Naive B cell (primary cell): ENCODE data around the gene IL17D. TPM values are rescaled to one million over a fixed set of nuclear protein-coding genes. Genes with fewer than 3 reads are reported as not detected.
"Not testable (repeated sequence)": the region's sequence is repeated elsewhere in the genome, so short reads cannot be mapped to it uniquely, and the experiment has no call there.

Experiments
- ATAC-seq, 2 donors: fragments of 150-1000 bp; cut with Tn5 transposase; 2 replicates each; pipeline ENCODE4 v1.10.0; 2021; ENCODE audit warnings: low read depth in 2 of 2, mild to moderate bottlenecking in 2 of 2, moderate library complexity in 2 of 2
- DNase-seq: peaks from one replicate; pipeline ENCODE4 v3.0.0; 2022
- H3K27ac Mint-ChIP-seq, 6 donors: one replicate each; pipeline ENCODE4 v1.8.0; 2020 to 2022; ENCODE audit warnings: mild to moderate bottlenecking in 6 of 6, mixed read lengths in 6 of 6, moderate library complexity in 5 of 6, inconsistent platforms in 2 of 6
- H3K27me3 Mint-ChIP-seq, 3 donors: one replicate each; pipeline ENCODE4 v1.8.0; 2021 to 2022; ENCODE audit warnings: mixed read lengths in 3 of 3, mild to moderate bottlenecking in 1 of 3
- H3K36me3 Mint-ChIP-seq, 2 donors: one replicate each; pipeline ENCODE4 v1.8.0; 2020 to 2022; ENCODE audit warnings: mixed read lengths in 2 of 2, inconsistent platforms in 1 of 2, mild to moderate bottlenecking in 1 of 2
- H3K4me1 Mint-ChIP-seq, 3 donors: one replicate each; pipeline ENCODE4 v1.8.0; 2020 to 2022; ENCODE audit warnings: mixed read lengths in 3 of 3, inconsistent platforms in 1 of 3, mild to moderate bottlenecking in 1 of 3, moderate library complexity in 1 of 3
- H3K4me3 Mint-ChIP-seq, 8 donors: one replicate each; pipeline ENCODE4 v1.8.0; 2020 to 2022; ENCODE audit warnings: mild to moderate bottlenecking in 8 of 8, mixed read lengths in 8 of 8, moderate library complexity in 8 of 8, inconsistent platforms in 2 of 8
- H3K9me3 Mint-ChIP-seq, 7 donors: one replicate each; pipeline ENCODE4 v1.8.0; 2020 to 2022; ENCODE audit warnings: mixed read lengths in 7 of 7, mild to moderate bottlenecking in 5 of 7, inconsistent platforms in 2 of 7, moderate library complexity in 1 of 7
- polyA plus RNA-seq, 6 donors: library from polyadenylated mRNA; unstranded; fragments of 300-500 nt; fragmentation: Illumina TruSeq; gene quantifications; one replicate each; pipeline ENCODE4 v1.2.3, GENCODE V29; 2021; ENCODE audit warnings: low read depth in 6 of 6

IL17D gene
- polyA plus RNA-seq, 6 donors from 2014 or later, result 0.22 to 0.35 TPM; not detected in 4

- DNase-seq, result no peak
- Mint-ChIP-seq H3K4me1 (no peaks in the 10 kb centered on the region), H3K9me3 (no peaks in the 10 kb centered on the region), H3K27me3 (no peaks in the 10 kb centered on the region), H3K4me3 (no peak overlapping the region), H3K27ac (no peak overlapping the region), H3K36me3 (peaks cover 6 to 8% of the 10 kb centered on the region in 2 donors)
- no peak for ATAC-seq
Observed at GRCh38 chr13:20680416-20681080, 23.0 kb upstream of the IL17D start.

- not testable (repeated sequence) for H3K4me3 Mint-ChIP-seq, H3K27ac Mint-ChIP-seq, H3K36me3 Mint-ChIP-seq, H3K9me3 Mint-ChIP-seq, H3K4me1 Mint-ChIP-seq, H3K27me3 Mint-ChIP-seq, ATAC-seq, DNase-seq
Observed at GRCh38 chr13:20681481-20681880, 22.0 kb upstream of the IL17D start.

GRCh38 chr13:20682061-20682460 is 21.4 kb upstream of the IL17D start:
- no peak overlapping the region for H3K27ac Mint-ChIP-seq
- peaks cover 6 to 8% of the 10 kb centered on the region in 2 donors for H3K36me3 Mint-ChIP-seq
- H3K4me1 Mint-ChIP-seq, result no peaks in the 10 kb centered on the region
- DNase-seq (no peak), ATAC-seq (no peak)
- no peak overlapping the region for H3K4me3 Mint-ChIP-seq
- H3K27me3 Mint-ChIP-seq, result no peaks in the 10 kb centered on the region
- H3K9me3 Mint-ChIP-seq, result no peaks in the 10 kb centered on the region

GRCh38 chr13:20684041-20684440 is 19.5 kb upstream of the IL17D start:
- H3K4me3 Mint-ChIP-seq, result no peak overlapping the region
- H3K4me1 Mint-ChIP-seq, result no peaks in the 10 kb centered on the region
- H3K36me3 Mint-ChIP-seq, result peaks cover 6 to 8% of the 10 kb centered on the region in 2 donors
- DNase-seq, result no peak
- no peaks in the 10 kb centered on the region for H3K27me3 Mint-ChIP-seq
- H3K27ac Mint-ChIP-seq, result no peak overlapping the region
- H3K9me3 Mint-ChIP-seq, result no peaks in the 10 kb centered on the region
- no peak for ATAC-seq

- no peaks in the 10 kb centered on the region for H3K27me3 Mint-ChIP-seq
- ATAC-seq (no peak), DNase-seq (no peak)
- H3K4me3 Mint-ChIP-seq, result no peak overlapping the region
- no peak overlapping the region for H3K27ac Mint-ChIP-seq
- H3K9me3 Mint-ChIP-seq, result no peaks in the 10 kb centered on the region
- H3K36me3 Mint-ChIP-seq, result peaks cover 8 to 10% of the 10 kb centered on the region in 2 donors
- H3K4me1 Mint-ChIP-seq, result no peaks in the 10 kb centered on the region
Observed at GRCh38 chr13:20684546-20684945, 19.0 kb upstream of the IL17D start.

GRCh38 chr13:20685092-20685491 is 18.4 kb upstream of the IL17D start:
- Mint-ChIP-seq H3K27ac (no peak overlapping the region), H3K27me3 (no peaks in the 10 kb centered on the region), H3K4me3 (no peak overlapping the region), H3K36me3 (peaks cover 8 to 15% of the 10 kb centered on the region in 2 donors), H3K4me1 (no peaks in the 10 kb centered on the region), H3K9me3 (no peaks in the 10 kb centered on the region)
- DNase-seq, result no peak
- ATAC-seq, result no peak

GRCh38 chr13:20686167-20686566 is 17.3 kb upstream of the IL17D start:
- ATAC-seq, result no peak
- no peaks in the 10 kb centered on the region for H3K4me1 Mint-ChIP-seq
- H3K27ac Mint-ChIP-seq, result no peak overlapping the region
- no peaks in the 10 kb centered on the region for H3K9me3 Mint-ChIP-seq
- no peak for DNase-seq
- H3K4me3 Mint-ChIP-seq, result no peak overlapping the region
- H3K36me3 Mint-ChIP-seq, result peaks cover 0 to 10% of the 10 kb centered on the region in 2 donors
- H3K27me3 Mint-ChIP-seq, result no peaks in the 10 kb centered on the region

GRCh38 chr13:20686863-20687579 is 16.5 kb upstream of the IL17D start:
- peaks cover 0 to 10% of the 10 kb centered on the region in 2 donors for H3K36me3 Mint-ChIP-seq
- no peak overlapping the region for H3K27ac Mint-ChIP-seq
- H3K27me3 Mint-ChIP-seq, result no peaks in the 10 kb centered on the region
- DNase-seq (no peak), ATAC-seq (no peak)
- H3K9me3 Mint-ChIP-seq, result no peaks in the 10 kb centered on the region
- H3K4me1 Mint-ChIP-seq, result no peaks in the 10 kb centered on the region
- no peak overlapping the region for H3K4me3 Mint-ChIP-seq

GRCh38 chr13:20689291-20689690 is 14.2 kb upstream of the IL17D start:
- ATAC-seq (no peak), DNase-seq (no peak)
- Mint-ChIP-seq H3K36me3 (peaks cover 0 to 10% of the 10 kb centered on the region in 2 donors), H3K27ac (no peak overlapping the region), H3K9me3 (no peaks in the 10 kb centered on the region), H3K27me3 (no peaks in the 10 kb centered on the region), H3K4me3 (no peak overlapping the region), H3K4me1 (no peaks in the 10 kb centered on the region)

- H3K4me3 Mint-ChIP-seq, result no peak overlapping the region
- H3K27ac Mint-ChIP-seq, result no peak overlapping the region
- H3K4me1 Mint-ChIP-seq, result no peaks in the 10 kb centered on the region
- H3K27me3 Mint-ChIP-seq, result peaks cover 0 to 11% (median 5%) of the 10 kb centered on the region in 3 donors
- DNase-seq (no peak), ATAC-seq (no peak)
- no peaks in the 10 kb centered on the region for H3K9me3 Mint-ChIP-seq
- H3K36me3 Mint-ChIP-seq, result peaks cover 0 to 10% of the 10 kb centered on the region in 2 donors
Observed at GRCh38 chr13:20691616-20692015, 11.9 kb upstream of the IL17D start.

GRCh38 chr13:20696073-20696472 is 7.4 kb upstream of the IL17D start:
- Mint-ChIP-seq H3K4me1 (no peaks in the 10 kb centered on the region), H3K27ac (no peak overlapping the region), H3K9me3 (no peaks in the 10 kb centered on the region), H3K36me3 (peaks cover 0 to 4% of the 10 kb centered on the region in 2 donors), H3K4me3 (no peak overlapping the region), H3K27me3 (peaks cover 15 to 28% (median 27%) of the 10 kb centered on the region in 3 donors)
- DNase-seq (no peak), ATAC-seq (no peak)

GRCh38 chr13:20699715-20700114 is 3.8 kb upstream of the IL17D start:
- Mint-ChIP-seq H3K27ac (no peak overlapping the region), H3K27me3 (peaks cover 15 to 37% (median 27%) of the 10 kb centered on the region in 3 donors), H3K9me3 (no peaks in the 10 kb centered on the region), H3K4me3 (no peak overlapping the region), H3K36me3 (peaks cover 0 to 4% of the 10 kb centered on the region in 2 donors), H3K4me1 (peaks cover 4 to 12% (median 8%) of the 10 kb centered on the region in 3 donors)
- ATAC-seq (no peak), DNase-seq (no peak)

- no peaks in the 10 kb centered on the region for H3K9me3 Mint-ChIP-seq
- peaks cover 0 to 4% of the 10 kb centered on the region in 2 donors for H3K36me3 Mint-ChIP-seq
- peaks cover 4 to 12% (median 8%) of the 10 kb centered on the region in 3 donors for H3K4me1 Mint-ChIP-seq
- no peak for DNase-seq
- H3K4me3 Mint-ChIP-seq, result peak overlapping the region in 1 of 8 donors; percentile 65
- H3K27ac Mint-ChIP-seq, result no peak overlapping the region
- no peak for ATAC-seq
- H3K27me3 Mint-ChIP-seq, result peaks cover 15 to 36% (median 27%) of the 10 kb centered on the region in 3 donors
Observed at GRCh38 chr13:20700288-20700687, 3.2 kb upstream of the IL17D start.

GRCh38 chr13:20701461-20701860 is 2.0 kb upstream of the IL17D start:
- Mint-ChIP-seq H3K36me3 (peaks cover 0 to 4% of the 10 kb centered on the region in 2 donors), H3K4me1 (peaks cover 4 to 12% (median 8%) of the 10 kb centered on the region in 3 donors), H3K9me3 (peaks cover 0 to 2% (median 0%) of the 10 kb centered on the region in 7 donors), H3K4me3 (peak overlapping the region in 1 of 8 donors; percentile 62), H3K27ac (no peak overlapping the region), H3K27me3 (peaks cover 15 to 26% (median 22%) of the 10 kb centered on the region in 3 donors)
- DNase-seq (no peak), ATAC-seq (no peak)
